Effector memory CD4-positive, alpha-beta T cell (primary cell): ENCODE measurements around the gene SLC35F6.
"Not testable (repeated sequence)": the region's sequence is repeated elsewhere in the genome, so short reads cannot be mapped to it uniquely, and the experiment has no call there.

Experiments
- DNase-seq, 3 donors: peaks; one replicate each; pipeline ENCODE4 v3.0.0-alpha.2; 2020
- H3K27ac ChIP-seq: 2 replicates; pipeline ENCODE4 v1.7.0; 2013; ENCODE audit warnings: mild to moderate bottlenecking, low read length, moderate library complexity; ENCODE audit not compliant: insufficient read depth, poor library complexity, severe bottlenecking
- H3K27me3 ChIP-seq: replicated peaks from 2 replicates; pipeline ENCODE4 v1.7.0; 2013; ENCODE audit warnings: mild to moderate bottlenecking, low read length; ENCODE audit not compliant: insufficient read depth, control insufficient read depth, poor library complexity, severe bottlenecking
- H3K36me3 ChIP-seq: 2 replicates; pipeline ENCODE4 v1.7.0; 2013; ENCODE audit warnings: mild to moderate bottlenecking, low read length, moderate library complexity; ENCODE audit not compliant: control insufficient read depth, insufficient read depth
- H3K4me1 ChIP-seq: 2 replicates; pipeline ENCODE4 v1.7.0; 2013; ENCODE audit warnings: low read length, mild to moderate bottlenecking; ENCODE audit not compliant: control insufficient read depth, insufficient read depth, poor library complexity, severe bottlenecking
- H3K4me3 ChIP-seq: 2 replicates; pipeline ENCODE4 v1.7.0; 2013; ENCODE audit warnings: low read length, low read depth, mild to moderate bottlenecking; ENCODE audit not compliant: insufficient read depth, poor library complexity, severe bottlenecking
- H3K9me3 ChIP-seq: 2 replicates; pipeline ENCODE4 v1.7.0; 2013; ENCODE audit warnings: mild to moderate bottlenecking, low read length, moderate library complexity; ENCODE audit not compliant: control insufficient read depth

SLC35F6 gene

GRCh38 chr2:26742048-26742770 is 21.9 kb upstream of the SLC35F6 start:
- DNase-seq: no peak
- no peaks in the 10 kb centered on the region for H3K27me3 ChIP-seq
- H3K4me3 ChIP-seq: no peak overlapping the region
- no peaks in the 10 kb centered on the region for H3K9me3 ChIP-seq
- H3K4me1 ChIP-seq: no peaks in the 10 kb centered on the region
- no peak overlapping the region for H3K27ac ChIP-seq
- H3K36me3 ChIP-seq: no peaks in the 10 kb centered on the region

GRCh38 chr2:26743852-26744251 is 20.2 kb upstream of the SLC35F6 start:
- H3K27ac ChIP-seq: no peak overlapping the region
- DNase-seq: no peak
- H3K4me1 ChIP-seq: no peaks in the 10 kb centered on the region
- no peaks in the 10 kb centered on the region for H3K9me3 ChIP-seq
- no peaks in the 10 kb centered on the region for H3K27me3 ChIP-seq
- no peaks in the 10 kb centered on the region for H3K36me3 ChIP-seq
- no peak overlapping the region for H3K4me3 ChIP-seq

- Histone ChIP-seq H3K27ac (no peak overlapping the region), H3K4me1 (no peaks in the 10 kb centered on the region), H3K27me3 (no peaks in the 10 kb centered on the region), H3K36me3 (no peaks in the 10 kb centered on the region), H3K4me3 (no peak overlapping the region), H3K9me3 (no peaks in the 10 kb centered on the region)
- DNase-seq: no peak
These were observed 19.1 kb upstream of the SLC35F6 start for GRCh38 chr2:26744953-26745352.

GRCh38 chr2:26745609-26746327 is 18.3 kb upstream of the SLC35F6 start:
- Histone ChIP-seq H3K36me3 (no peaks in the 10 kb centered on the region), H3K27ac (no peak overlapping the region), H3K4me1 (no peaks in the 10 kb centered on the region), H3K9me3 (no peaks in the 10 kb centered on the region), H3K4me3 (no peak overlapping the region), H3K27me3 (no peaks in the 10 kb centered on the region)
- DNase-seq: peak; percentile 30 to 61 (median 36)

- Histone ChIP-seq H3K4me3 (no peak overlapping the region), H3K27me3 (no peaks in the 10 kb centered on the region), H3K36me3 (no peaks in the 10 kb centered on the region), H3K27ac (no peak overlapping the region), H3K4me1 (no peaks in the 10 kb centered on the region), H3K9me3 (no peaks in the 10 kb centered on the region)
- no peak for DNase-seq
These were observed 17.1 kb upstream of the SLC35F6 start for GRCh38 chr2:26746934-26747333.

GRCh38 chr2:26749787-26750420 is 14.2 kb upstream of the SLC35F6 start:
- H3K27me3 ChIP-seq, H3K9me3 ChIP-seq, H3K27ac ChIP-seq, H3K4me1 ChIP-seq, DNase-seq, H3K4me3 ChIP-seq, H3K36me3 ChIP-seq: not testable (repeated sequence)

GRCh38 chr2:26750467-26750866 is 13.6 kb upstream of the SLC35F6 start:
- not testable (repeated sequence) for H3K27me3 ChIP-seq, H3K36me3 ChIP-seq, H3K27ac ChIP-seq, H3K9me3 ChIP-seq, H3K4me3 ChIP-seq, H3K4me1 ChIP-seq, DNase-seq

GRCh38 chr2:26752656-26753055 is 11.4 kb upstream of the SLC35F6 start:
- Histone ChIP-seq H3K4me3 (no peak overlapping the region), H3K27ac (no peak overlapping the region), H3K9me3 (no peaks in the 10 kb centered on the region), H3K4me1 (no peaks in the 10 kb centered on the region), H3K36me3 (no peaks in the 10 kb centered on the region), H3K27me3 (no peaks in the 10 kb centered on the region)
- no peak for DNase-seq

GRCh38 chr2:26754539-26754938 is 9.5 kb upstream of the SLC35F6 start:
- no peak overlapping the region for H3K27ac ChIP-seq
- H3K4me1 ChIP-seq: no peaks in the 10 kb centered on the region
- no peak for DNase-seq

More at GRCh38 chr2:26754539-26754938, 9.5 kb upstream of the SLC35F6 start:
- H3K4me3 ChIP-seq: no peak overlapping the region
- H3K9me3 ChIP-seq: no peaks in the 10 kb centered on the region
- no peaks in the 10 kb centered on the region for H3K36me3 ChIP-seq
- no peaks in the 10 kb centered on the region for H3K27me3 ChIP-seq
